Transverse colon (tissue), 4 donors: ENCODE measurements around the gene OR6M1. TPM values are rescaled to one million over a fixed set of nuclear protein-coding genes. Genes with fewer than 3 reads are reported as not detected.

ENCODE experiments used
- DNase-seq: peaks from one replicate; pipeline ENCODE4 v3.0.0-alpha.2; 2019
- H3K27ac ChIP-seq, 4 donors: fragments of 200-600 bp; sonication (generic); 2 replicates each; pipeline ENCODE4 v1.5.1; 2016 to 2018; ENCODE audit warnings: inconsistent platforms in 4 of 4
- H3K27me3 ChIP-seq: fragments of 200-600 bp; sonication (generic); 2 replicates; pipeline ENCODE4 v1.5.1; 2017; ENCODE audit warnings: inconsistent platforms
- H3K36me3 ChIP-seq, 4 donors: fragments of 200-600 bp; sonication (generic); 2 replicates each; pipeline ENCODE4 v1.5.1; 2017 to 2019; ENCODE audit warnings: inconsistent platforms in 4 of 4
- H3K4me1 ChIP-seq, 4 donors: fragments of 200-600 bp; sonication (generic); 2 replicates each; pipeline ENCODE4 v1.5.1; 2017 to 2020; ENCODE audit warnings: inconsistent platforms in 4 of 4
- H3K4me3 ChIP-seq, 4 donors: fragments of 200-600 bp; sonication (generic); 1 replicate in 1 of 4; 2 replicates in 3 of 4; pipeline versions ENCODE4 v1.5.1 to v1.6.1; 2017 to 2019; ENCODE audit warnings: inconsistent platforms in 4 of 4
- H3K9me3 ChIP-seq, 2 donors: fragments of 200-600 bp; sonication (generic); 2 replicates each; pipeline ENCODE4 v1.5.1; 2017 to 2019; ENCODE audit warnings: inconsistent platforms in 2 of 2
- EP300 ChIP-seq: sonication (generic); formaldehyde crosslinking; IDR thresholded peaks from one replicate; pipeline ENCODE4 v1.6.1; 2017; ENCODE audit warnings: antibody characterized with exemption, low read depth
- POLR2A ChIP-seq: fragments of 450-650 bp; IDR thresholded peaks from one replicate; pipeline ENCODE4 v1.6.1; 2016; ENCODE audit warnings: antibody characterized with exemption, mild to moderate bottlenecking, moderate library complexity
- POLR2AphosphoS5 ChIP-seq, 3 donors: sonication (generic); formaldehyde crosslinking; IDR thresholded peaks; one replicate each; pipeline ENCODE4 v1.6.1; 2016; ENCODE audit warnings: antibody characterized with exemption in 3 of 3
- WGBS, 2 donors: methylation state at CpG; one replicate each; pipeline ENCODE4 v1.1.5; 2018; ENCODE audit warnings: low coverage in 1 of 2; 5-methylcytosine and 5-hydroxymethylcytosine counted together
- in situ Hi-C, 4 donors: fragments of 200-750 bp; cut with MboI; loops; one replicate each; pipeline versions ENCODE4 v1.15.0 to v1.15.1; 2017; ENCODE audit warnings: low sequenced_read_pairs in 3 of 4, low pct_ligation_motif_present in 1 of 4, low pct_unique_long_range_greater_than_20kb in 1 of 4
- intact Hi-C: fragments of 100-400 bp; cut with DNase I; formaldehyde crosslinking; loops from one replicate; pipeline ENCODE4 v1.15.1; 2023; ENCODE audit warnings: low total_unique reads
- total RNA-seq, 4 donors: library from RNA; depleted of rRNA; stranded (reverse); fragments of >200 nt; gene quantifications; one replicate each; pipeline ENCODE4 v1.1.0, GENCODE V29; 2016
- TF ChIP-seq, protein P1 (sequence below), 5 experiments: fragments of 200-600 bp in 3 of 5; fragments of 450-650 bp in 2 of 5; sonication (generic) in 3 of 5; IDR thresholded peaks; 1 replicate in 2 of 5; 2 replicates in 3 of 5; pipeline ENCODE4 v1.5.1; 2016 to 2017; ENCODE audit warnings: antibody characterized with exemption in 5 of 5, inconsistent platforms in 3 of 5, mild to moderate bottlenecking in 2 of 5, moderate library complexity in 1 of 5

OR6M1 gene
- total RNA-seq, 4 donors from 2014 or later: not detected

DNA sequence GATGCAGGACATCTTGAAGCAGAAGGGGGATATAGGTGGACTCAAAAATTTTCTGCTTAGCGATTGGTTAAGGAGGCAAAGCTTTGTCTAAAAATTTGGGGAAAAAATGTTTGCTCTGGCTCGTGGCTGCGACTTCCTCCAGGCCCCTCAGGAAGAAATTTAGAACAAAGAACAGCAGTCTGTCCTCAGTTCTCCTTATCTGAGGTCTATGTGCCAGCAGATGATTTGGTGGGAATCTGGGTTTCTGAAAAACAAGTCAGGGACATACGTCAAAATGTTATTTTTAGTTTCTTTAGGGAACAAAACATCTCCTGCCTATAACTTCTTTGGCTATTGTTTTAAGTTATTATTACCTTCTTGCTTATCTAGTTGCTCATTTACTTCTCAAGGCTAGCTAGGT is 8.1 kb downstream of the OR6M1 start:
- intact Hi-C loops (no loop called here), in situ Hi-C loops (no loop called here)
- TF ChIP-seq POLR2A (no peak), POLR2AphosphoS5 (IDR thresholded peaks at IDR 0.05) (no peak)
- no peak for DNase-seq
- H3K27ac ChIP-seq: peak overlapping the region in 1 of 4 donors; percentile 40
- H3K4me1 ChIP-seq: no peaks in the 10 kb centered on the region
- no peaks in the 10 kb centered on the region for H3K9me3 ChIP-seq
- no peaks in the 10 kb centered on the region for H3K27me3 ChIP-seq
- no peaks in the 10 kb centered on the region for H3K36me3 ChIP-seq
- no peak overlapping the region for H3K4me3 ChIP-seq
- 62 to 68% methylated on average over 4 of the region's 4 CpGs for WGBS, 2 donors

DNA sequence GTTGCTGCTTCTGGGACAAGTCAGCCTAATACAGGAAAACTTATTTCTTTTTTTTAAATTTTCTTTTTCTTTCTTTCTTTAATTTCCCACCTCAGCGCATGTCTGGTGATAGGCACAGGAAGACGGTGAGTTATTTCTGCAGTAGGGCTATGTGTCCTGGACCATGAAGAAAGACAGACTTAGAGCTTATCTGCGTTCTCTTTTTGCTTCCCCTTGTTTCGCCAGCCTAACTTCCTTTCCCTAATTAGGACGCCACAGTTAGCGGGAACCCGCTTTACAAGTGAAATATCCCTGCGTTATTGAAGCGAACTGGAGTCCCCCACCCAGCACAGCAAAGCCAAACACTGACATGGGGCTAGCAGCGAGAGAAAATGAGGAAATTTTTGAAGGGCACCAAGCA is 8.6 kb downstream of the OR6M1 start:
- no peaks in the 10 kb centered on the region for H3K9me3 ChIP-seq
- H3K36me3 ChIP-seq: no peaks in the 10 kb centered on the region
- WGBS, 2 donors: 62 to 63% methylated on average over 4 to 10 of the region's 10 CpGs
- H3K4me1 ChIP-seq: no peaks in the 10 kb centered on the region
- intact Hi-C loops (no loop called here), in situ Hi-C loops (no loop called here)
- DNase-seq: no peak
- no peaks in the 10 kb centered on the region for H3K27me3 ChIP-seq
- H3K4me3 ChIP-seq: no peak overlapping the region
- TF ChIP-seq POLR2AphosphoS5 (IDR thresholded peaks at IDR 0.05) (no peak), EP300 (no peak), POLR2A (no peak)
- TF ChIP-seq, protein P1, sequence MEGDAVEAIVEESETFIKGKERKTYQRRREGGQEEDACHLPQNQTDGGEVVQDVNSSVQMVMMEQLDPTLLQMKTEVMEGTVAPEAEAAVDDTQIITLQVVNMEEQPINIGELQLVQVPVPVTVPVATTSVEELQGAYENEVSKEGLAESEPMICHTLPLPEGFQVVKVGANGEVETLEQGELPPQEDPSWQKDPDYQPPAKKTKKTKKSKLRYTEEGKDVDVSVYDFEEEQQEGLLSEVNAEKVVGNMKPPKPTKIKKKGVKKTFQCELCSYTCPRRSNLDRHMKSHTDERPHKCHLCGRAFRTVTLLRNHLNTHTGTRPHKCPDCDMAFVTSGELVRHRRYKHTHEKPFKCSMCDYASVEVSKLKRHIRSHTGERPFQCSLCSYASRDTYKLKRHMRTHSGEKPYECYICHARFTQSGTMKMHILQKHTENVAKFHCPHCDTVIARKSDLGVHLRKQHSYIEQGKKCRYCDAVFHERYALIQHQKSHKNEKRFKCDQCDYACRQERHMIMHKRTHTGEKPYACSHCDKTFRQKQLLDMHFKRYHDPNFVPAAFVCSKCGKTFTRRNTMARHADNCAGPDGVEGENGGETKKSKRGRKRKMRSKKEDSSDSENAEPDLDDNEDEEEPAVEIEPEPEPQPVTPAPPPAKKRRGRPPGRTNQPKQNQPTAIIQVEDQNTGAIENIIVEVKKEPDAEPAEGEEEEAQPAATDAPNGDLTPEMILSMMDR (IDR thresholded peaks at IDR 0.05): no peak
- H3K27ac ChIP-seq: peak overlapping the region in 2 of 4 donors; percentile 19 to 40

DNA sequence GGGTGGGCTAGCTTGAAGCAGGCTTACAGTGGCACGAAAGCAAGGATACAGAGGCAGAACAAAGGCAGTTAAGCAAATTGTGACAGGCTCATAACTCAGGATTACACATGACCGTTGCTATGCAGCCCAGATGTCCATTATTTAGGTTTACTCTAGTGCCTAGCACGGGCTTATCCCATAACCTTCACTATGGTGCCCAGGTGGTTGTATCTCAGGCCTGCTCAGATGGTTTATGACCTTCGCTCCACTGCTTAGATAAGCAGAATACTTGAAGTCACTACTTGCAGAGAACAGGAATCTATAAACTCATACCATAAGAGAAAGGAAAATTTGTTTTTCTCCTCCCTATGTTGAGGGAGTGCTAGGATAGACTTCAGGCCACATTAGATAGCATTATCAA is 9.0 kb downstream of the OR6M1 start:
- no peak overlapping the region for H3K4me3 ChIP-seq
- no peaks in the 10 kb centered on the region for H3K9me3 ChIP-seq
- H3K36me3 ChIP-seq: no peaks in the 10 kb centered on the region
- in situ Hi-C loops (no loop called here), intact Hi-C loops (no loop called here)
- 27% methylated on average over 4 of the region's 4 CpGs; no CpG with 5 or more reads in 1 of the 2 donors for WGBS, 2 donors
- H3K27ac ChIP-seq: peak overlapping the region in 2 of 4 donors; percentile 19 to 40
- H3K27me3 ChIP-seq: no peaks in the 10 kb centered on the region
- H3K4me1 ChIP-seq: no peaks in the 10 kb centered on the region
- no peak for DNase-seq
- TF ChIP-seq POLR2A (no peak), POLR2AphosphoS5 (IDR thresholded peaks at IDR 0.05) (no peak), EP300 (no peak)
- TF ChIP-seq, protein P1 (IDR thresholded peaks at IDR 0.05): no peak

DNA sequence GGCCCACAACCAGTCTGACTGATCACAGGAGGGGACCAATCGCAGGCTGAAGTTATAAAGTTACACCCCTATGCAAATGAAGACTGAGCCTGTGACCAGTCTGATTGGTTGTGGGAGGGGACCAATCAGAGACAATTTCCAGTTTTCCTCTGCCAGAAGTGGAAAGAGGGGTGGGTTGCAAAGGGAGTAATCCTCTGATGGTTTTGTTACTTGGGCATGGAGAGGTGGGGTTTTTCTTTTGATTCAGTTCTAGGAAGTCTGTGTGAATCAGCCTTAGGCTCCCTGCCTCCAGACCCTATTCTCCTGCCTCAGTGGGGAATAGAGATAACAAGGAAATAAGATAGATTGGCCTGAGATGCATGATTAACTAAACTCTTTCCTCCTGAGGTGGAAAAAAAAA is 9.9 kb downstream of the OR6M1 start:
- in situ Hi-C loops (no loop called here), intact Hi-C loops (no loop called here)
- TF ChIP-seq POLR2AphosphoS5 (IDR thresholded peaks at IDR 0.05) (no peak), EP300 (no peak), POLR2A (no peak)
- TF ChIP-seq, protein P1 (IDR thresholded peaks at IDR 0.05): no peak
- Histone ChIP-seq H3K36me3 (no peaks in the 10 kb centered on the region), H3K9me3 (no peaks in the 10 kb centered on the region), H3K4me1 (no peaks in the 10 kb centered on the region), H3K4me3 (no peak overlapping the region), H3K27ac (no peak overlapping the region), H3K27me3 (no peaks in the 10 kb centered on the region)
- no peak for DNase-seq
- 57 to 86% methylated on average over 1 of the region's 1 CpG for WGBS, 2 donors

DNA sequence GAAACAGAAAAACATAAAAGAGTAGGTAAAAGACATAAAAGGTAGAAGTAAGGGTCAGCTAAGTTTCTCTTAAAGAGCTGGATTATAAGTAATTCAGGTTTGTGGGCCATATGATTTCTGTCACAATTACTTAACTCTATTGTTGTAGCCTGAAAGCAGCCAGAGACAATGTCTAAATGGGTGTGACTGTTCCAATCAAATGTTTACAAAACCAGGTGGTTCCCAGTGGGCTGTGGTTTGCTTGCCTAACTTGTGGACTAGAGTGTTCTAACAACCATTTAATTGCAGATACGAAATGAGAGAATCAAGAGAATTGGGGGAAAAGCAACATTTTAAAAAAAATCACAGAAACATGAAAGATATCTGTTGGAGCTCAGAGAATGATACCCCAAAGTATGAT is 22.6 kb downstream of the OR6M1 start:
- no peaks in the 10 kb centered on the region for H3K27me3 ChIP-seq
- intact Hi-C loops (no loop called here), in situ Hi-C loops (no loop called here)
- no peak overlapping the region for H3K4me3 ChIP-seq
- H3K27ac ChIP-seq: peak overlapping the region in 1 of 4 donors; percentile 12
- TF ChIP-seq, protein P1 (IDR thresholded peaks at IDR 0.05): no peak
- TF ChIP-seq EP300 (no peak), POLR2A (no peak), POLR2AphosphoS5 (IDR thresholded peaks at IDR 0.05) (no peak)
- peaks cover 0 to 3% (median 0%) of the 10 kb centered on the region in 4 donors for H3K4me1 ChIP-seq
- no peaks in the 10 kb centered on the region for H3K9me3 ChIP-seq
- DNase-seq: peak; percentile 11
- H3K36me3 ChIP-seq: no peaks in the 10 kb centered on the region
- 32 to 67% methylated on average over 1 of the region's 1 CpG for WGBS, 2 donors
